Measurements from ENCODE around the gene NLRC3. TPM values are rescaled to one million over a fixed set of nuclear protein-coding genes. Genes with fewer than 3 reads are reported as not detected.

NLRC3 gene
- total RNA-seq, 1 donor from 2014 or later = 2.6 TPM

GRCh38 chr16:3598236-3598635 is 21.0 kb upstream of the NLRC3 start:
- no peak for DNase-seq (ENCODE audit: low read depth in 2 of 2)

- DNase-seq (ENCODE audit: low read depth in 2 of 2) = no peak
These were observed 20.5 kb upstream of the NLRC3 start for GRCh38 chr16:3597676-3598075.

- DNase-seq (ENCODE audit: low read depth in 2 of 2) = no peak
These were observed 20.0 kb upstream of the NLRC3 start for GRCh38 chr16:3597226-3597625.

- DNase-seq (ENCODE audit: low read depth in 2 of 2) = no peak
These were observed 19.1 kb upstream of the NLRC3 start for GRCh38 chr16:3596101-3596861.

- no peak for DNase-seq (ENCODE audit: low read depth in 2 of 2)
These were observed 18.4 kb upstream of the NLRC3 start for GRCh38 chr16:3595521-3596021.

- no peak for DNase-seq (ENCODE audit: low read depth in 2 of 2)
These were observed 17.9 kb upstream of the NLRC3 start for GRCh38 chr16:3595110-3595486.

- DNase-seq (ENCODE audit: low read depth in 2 of 2) = no peak
These were observed 17.3 kb upstream of the NLRC3 start for GRCh38 chr16:3594316-3595109.

- no peak for DNase-seq (ENCODE audit: low read depth in 2 of 2)
These were observed 15.4 kb upstream of the NLRC3 start for GRCh38 chr16:3592559-3592958.

- DNase-seq (ENCODE audit: low read depth in 2 of 2) = no peak
These were observed 14.8 kb upstream of the NLRC3 start for GRCh38 chr16:3591991-3592390.

- no peak for DNase-seq (ENCODE audit: low read depth in 2 of 2)
These were observed 14.2 kb upstream of the NLRC3 start for GRCh38 chr16:3591436-3591803.

GRCh38 chr16:3590736-3591435 is 13.7 kb upstream of the NLRC3 start:
- DNase-seq (ENCODE audit: low read depth in 2 of 2) = no peak

- DNase-seq (ENCODE audit: low read depth in 2 of 2) = no peak
These were observed 12.9 kb upstream of the NLRC3 start for GRCh38 chr16:3589991-3590701.

- DNase-seq (ENCODE audit: low read depth in 2 of 2) = no peak
These were observed 12.3 kb upstream of the NLRC3 start for GRCh38 chr16:3589441-3589921.

GRCh38 chr16:3589001-3589400 is 11.8 kb upstream of the NLRC3 start:
- DNase-seq (ENCODE audit: low read depth in 2 of 2) = no peak

GRCh38 chr16:3587547-3588110 is 10.4 kb upstream of the NLRC3 start:
- DNase-seq (ENCODE audit: low read depth in 2 of 2) = no peak

- no peak for DNase-seq (ENCODE audit: low read depth in 2 of 2)
These were observed 7.2 kb upstream of the NLRC3 start for GRCh38 chr16:3584412-3584811.

GRCh38 chr16:3583303-3584038 is 6.3 kb upstream of the NLRC3 start:
- no peak for DNase-seq (ENCODE audit: low read depth in 2 of 2)

- DNase-seq (ENCODE audit: low read depth in 2 of 2) = no peak
These were observed 5.3 kb upstream of the NLRC3 start for GRCh38 chr16:3582276-3583165.

GRCh38 chr16:3581392-3581791 is 4.2 kb upstream of the NLRC3 start:
- DNase-seq (ENCODE audit: low read depth in 2 of 2) = no peak

Data from lung microvascular endothelial cell (primary cell).